A673 (cell line): ENCODE measurements around the gene VAMP4. TPM values are rescaled to one million over a fixed set of nuclear protein-coding genes. Genes with fewer than 3 reads are reported as not detected.

ENCODE experiments used
- BruUV-seq: library from RNA; stranded (reverse); fragments of 400-500 nt; replicated peaks from 2 replicates; lab custom pipeline; 2021; lab: Mats Ljungman, UMichigan
- CTCF ChIA-PET: fragments of 300-600 bp; sonication (Branson Sonifier 250); formaldehyde crosslinking; loops from one replicate; lab custom pipeline; 2022; ENCODE audit warnings: antibody characterized with exemption; lab: Charles Lee
- POLR2A ChIA-PET: fragments of 300-600 bp; sonication (Branson Sonifier 250); formaldehyde crosslinking; loops from one replicate; lab custom pipeline; 2022; ENCODE audit warnings: antibody characterized with exemption; ENCODE audit not compliant: low non-redundant PET; lab: Charles Lee
- DNase-seq: peaks from one replicate; pipeline ENCODE4 v3.0.0-alpha.2; 2015; ENCODE audit warnings: low spot score
- H3K27ac ChIP-seq: fragments of 200-600 bp; sonication (generic); 2 replicates; pipeline ENCODE4 v1.5.1; 2016; ENCODE audit warnings: mixed run types, low read depth, mild to moderate bottlenecking, mixed read lengths, antibody characterized with exemption, low read length; ENCODE audit not compliant: poor library complexity, severe bottlenecking
- H3K27me3 ChIP-seq: fragments of 200-600 bp; sonication (generic); replicated peaks from 2 replicates; pipeline ENCODE4 v1.6.1; 2017; ENCODE audit warnings: mixed run types, low read depth, mild to moderate bottlenecking, mixed read lengths, antibody characterized with exemption, low read length; ENCODE audit not compliant: insufficient read depth, poor library complexity
- H3K36me3 ChIP-seq: fragments of 200-600 bp; sonication (generic); 2 replicates; pipeline ENCODE4 v1.6.1; 2016; ENCODE audit warnings: mixed run types, mild to moderate bottlenecking, mixed read lengths, antibody characterized with exemption, low read length; ENCODE audit not compliant: insufficient read depth, poor library complexity, severe bottlenecking
- H3K4me1 ChIP-seq: fragments of 200-600 bp; sonication (generic); 2 replicates; pipeline ENCODE4 v1.6.1; 2017; ENCODE audit warnings: mixed run types, mild to moderate bottlenecking, mixed read lengths, antibody characterized with exemption, low read length; ENCODE audit not compliant: insufficient read depth, poor library complexity, severe bottlenecking
- H3K4me3 ChIP-seq: fragments of 200-600 bp; sonication (generic); 2 replicates; pipeline ENCODE4 v1.5.1; 2016; ENCODE audit warnings: low read depth, mixed run types, mild to moderate bottlenecking, mixed read lengths, low read length; ENCODE audit not compliant: poor library complexity, severe bottlenecking
- H3K9me3 ChIP-seq: fragments of 200-600 bp; sonication (generic); 2 replicates; pipeline ENCODE4 v1.6.1; 2016; ENCODE audit warnings: mixed run types, low read depth, mild to moderate bottlenecking, mixed read lengths, antibody characterized with exemption, low read length; ENCODE audit not compliant: poor library complexity, severe bottlenecking
- CTCF ChIP-seq: fragments of 300-800, 200-600 bp; sonication (generic); conservative IDR thresholded peaks from 2 replicates; pipeline ENCODE4 v1.5.1; 2017; ENCODE audit warnings: low read depth, mild to moderate bottlenecking, antibody characterized with exemption, low read length, moderate library complexity, mixed read lengths
- EZH2 ChIP-seq: fragments of 200-600 bp; sonication (generic); IDR thresholded peaks from 2 replicates; pipeline ENCODE4 v1.6.1; 2017; ENCODE audit warnings: borderline replicate concordance, low read depth, mild to moderate bottlenecking, mixed read lengths, antibody characterized with exemption, low read length; ENCODE audit not compliant: poor library complexity, severe bottlenecking
- intact Hi-C: fragments of 100-400 bp; cut with micrococcal nuclease; formaldehyde crosslinking; loops from one replicate; pipeline ENCODE4 v1.10.0; 2022; ENCODE audit not compliant: unreplicated experiment
- total RNA-seq: library from RNA; stranded (reverse); gene quantifications from 2 replicates; pipeline ENCODE4 v1.2.3, GENCODE V29; 2021

The VAMP4 gene
- total RNA-seq, 1 experiment from 2014 or later = 8.9 TPM

GRCh38 chr1:171653796-171654195, 88.1 kb downstream of the VAMP4 start:
- Histone ChIP-seq H3K36me3 (no peaks in the 10 kb centered on the region), H3K27ac (no peak overlapping the region), H3K4me1 (peaks cover 4% of the 10 kb centered on the region), H3K27me3 (no peaks in the 10 kb centered on the region), H3K4me3 (no peak overlapping the region), H3K9me3 (no peaks in the 10 kb centered on the region)
- no peak for DNase-seq
- ChIA-PET CTCF (interaction anchor here (2.0 kb wide), 1 partner anchor 62 kb away, joined by 9 read pairs; no protein-coding TSS in a partner anchor), POLR2A (no interaction called here)
- intact Hi-C loops = loop anchor here (2.0 kb wide), 1 partner anchor 63 kb away; no protein-coding TSS in a partner anchor
- BruUV-seq = no TSS peak
- TF ChIP-seq CTCF = no peak
- no peak for TF ChIP-seq EZH2

- POLR2A ChIA-PET = no interaction called here
- no peaks in the 10 kb centered on the region for H3K9me3 ChIP-seq
- H3K4me1 ChIP-seq = peaks cover 4% of the 10 kb centered on the region
- H3K36me3 ChIP-seq = no peaks in the 10 kb centered on the region
- BruUV-seq = no TSS peak
- CTCF ChIA-PET = no interaction called here
- no peak within 1 kb of the TSS for H3K4me3 ChIP-seq
- no peak within 1 kb of the TSS for H3K27ac ChIP-seq
- H3K27me3 ChIP-seq = no peaks in the 10 kb centered on the region
- no peak for TF ChIP-seq EZH2
- no peak for TF ChIP-seq CTCF
- intact Hi-C loops = no loop called here
- DNase-seq = no peak
Observed at GRCh38 chr1:171652234-171652822, 89.5 kb downstream of the VAMP4 start, which contains the start of gene MYOC. TSS of gene MYOC (minus strand) at chr1:171652688. CDS start at chr1:171652611, 77 bp downstream.

Other genes with a start within 250 kb of the VAMP4 start
- 0.41 TPM in 1 of 2 replicates, not detected in the other for gene MYOCOS, start 119.8 kb downstream of the VAMP4 start, total RNA-seq
- not detected in 2 replicates for gene MYOC, start 89.4 kb downstream of the VAMP4 start, total RNA-seq
- 46.5 and 49.9 TPM in 2 replicates for gene METTL13, start 39.6 kb upstream of the VAMP4 start, total RNA-seq
- 0.71 and 0.94 TPM in 2 replicates for gene DNM3, start 99.4 kb upstream of the VAMP4 start, total RNA-seq